Erythroblast (primary cell): ENCODE results near the gene LRRC8C.
A peak's percentile ranks its signal among the peaks of the same experiment; 100 is the strongest.
"Not testable (repeated sequence)": the region's sequence is repeated elsewhere in the genome, so short reads cannot be mapped to it uniquely, and the experiment has no call there.

Source experiments
- DNase-seq, 2 experiments: peaks; one replicate each; lab custom pipeline; 2025; lab: John Stamatoyannopoulos, UW
- GATA1 ChIP-seq: IDR thresholded peaks from 2 replicates; pipeline ENCODE4 v1.6.1; 2011; ENCODE audit warnings: low read depth, mild to moderate bottlenecking, control low read depth, low read length, moderate library complexity
- POLR2A ChIP-seq: IDR thresholded peaks from 2 replicates; pipeline ENCODE4 v1.6.1; 2011; ENCODE audit warnings: mild to moderate bottlenecking, low read length

Gene LRRC8C

GRCh38 chr1:89613928-89614327 lies 19.0 kb upstream of the LRRC8C start:
- TF ChIP-seq POLR2A (no peak), GATA1 (no peak)
- DNase-seq, result no peak

GRCh38 chr1:89615676-89616598 lies 17.0 kb upstream of the LRRC8C start:
- DNase-seq, result peak; percentile 44 to 45
- TF ChIP-seq GATA1 (no peak), POLR2A (no peak)

- DNase-seq, result no peak
- no peak for TF ChIP-seq GATA1
- no peak for TF ChIP-seq POLR2A
These were observed 15.9 kb upstream of the LRRC8C start for GRCh38 chr1:89616844-89617627.

GRCh38 chr1:89620664-89621063 lies 12.3 kb upstream of the LRRC8C start:
- DNase-seq, result no peak
- TF ChIP-seq POLR2A (no peak), GATA1 (no peak)

- TF ChIP-seq POLR2A, result no peak
- no peak for TF ChIP-seq GATA1
- peak; percentile 32 to 50 for DNase-seq
These were observed 10.0 kb upstream of the LRRC8C start for GRCh38 chr1:89622895-89623294.

GRCh38 chr1:89624314-89624713 lies 8.6 kb upstream of the LRRC8C start:
- DNase-seq, result no peak
- TF ChIP-seq POLR2A (no peak), GATA1 (no peak)

- no peak for DNase-seq
- TF ChIP-seq POLR2A (no peak), GATA1 (no peak)
These were observed 8.1 kb upstream of the LRRC8C start for GRCh38 chr1:89624715-89625323.

GRCh38 chr1:89627596-89627962 lies 5.3 kb upstream of the LRRC8C start:
- DNase-seq, result no peak
- TF ChIP-seq GATA1 (no peak), POLR2A (no peak)

GRCh38 chr1:89629146-89629545 lies 3.8 kb upstream of the LRRC8C start:
- TF ChIP-seq GATA1, result no peak
- no peak for TF ChIP-seq POLR2A
- no peak for DNase-seq

- not testable (repeated sequence) for DNase-seq
These were observed 3.3 kb upstream of the LRRC8C start for GRCh38 chr1:89629600-89629999.

GRCh38 chr1:89630048-89630447 lies 2.9 kb upstream of the LRRC8C start:
- TF ChIP-seq POLR2A (no peak), GATA1 (no peak)
- DNase-seq, result no peak

GRCh38 chr1:89631816-89632656 lies 884 bp upstream of the LRRC8C start:
- no peak for DNase-seq
- TF ChIP-seq POLR2A (no peak), GATA1 (no peak)

- peak; percentile 85 to 87 for DNase-seq
- TF ChIP-seq GATA1, result no peak
- peak; percentile 67 for TF ChIP-seq POLR2A
These were observed 404 bp downstream of the LRRC8C start for GRCh38 chr1:89633248-89633799.
